PFSK-1 (cell line): Measurements from ENCODE around the gene ENPP5.

Source experiments
- FOXP2 ChIP-seq: optimal IDR thresholded peaks from 2 replicates; pipeline ENCODE3; 2011; ENCODE audit warnings: borderline replicate concordance, control low read depth, inconsistent platforms; ENCODE audit not compliant: insufficient read depth; ENCODE audit errors: extremely low read length, extremely low read depth
- POLR2AphosphoS5 ChIP-seq: IDR thresholded peaks from 2 replicates; pipeline ENCODE4 v1.6.1; 2012; ENCODE audit warnings: low read depth, mild to moderate bottlenecking, control low read depth, low read length, moderate library complexity
- REST ChIP-seq, 2 experiments: IDR thresholded peaks; 2 replicates each; pipeline versions ENCODE4 v1.6.1 to v1.8.0; 2011 to 2012; ENCODE audit warnings: low read depth in 2 of 2, low read length in 2 of 2, control low read depth in 1 of 2, inconsistent platforms in 1 of 2, mild to moderate bottlenecking in 1 of 2, moderate library complexity in 1 of 2; ENCODE audit not compliant: insufficient read depth in 1 of 2
- SIN3A ChIP-seq: IDR thresholded peaks from 2 replicates; pipeline ENCODE4 v1.6.1; 2012; ENCODE audit warnings: mild to moderate bottlenecking, low read length, moderate library complexity, borderline replicate concordance; ENCODE audit not compliant: insufficient read depth
- TAF1 ChIP-seq: IDR thresholded peaks from 2 replicates; pipeline ENCODE4 v1.6.1; 2012; ENCODE audit warnings: low read length, control low read depth, borderline replicate concordance; ENCODE audit not compliant: insufficient read depth

ENPP5 gene

DNA sequence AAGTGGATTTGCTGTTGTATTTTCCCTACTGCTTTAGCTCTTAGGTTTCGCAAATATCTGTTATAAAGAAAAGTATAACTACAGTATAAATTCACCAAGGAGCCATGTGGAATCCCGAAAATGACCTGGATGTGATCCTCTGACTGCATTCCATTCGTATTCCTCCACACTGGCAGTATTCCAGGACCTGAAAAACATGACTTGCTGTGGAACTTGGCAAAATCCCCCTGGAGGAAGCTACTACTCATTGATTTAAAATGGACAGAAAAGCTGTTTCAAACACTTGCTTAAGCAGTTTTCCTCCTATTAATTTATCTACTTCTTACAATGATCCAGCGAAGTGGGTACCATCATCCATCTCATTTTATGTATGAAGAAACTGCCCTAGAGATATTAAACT lies 13.3 kb upstream of the ENPP5 start:
- TF ChIP-seq POLR2AphosphoS5 (no peak), TAF1 (no peak), FOXP2 (no peak), REST (IDR thresholded peaks at IDR 0.05; ENCODE audit: insufficient read depth in 1 of 2, low read depth in 2 of 2, low read length in 2 of 2) (no peak), SIN3A (no peak)

- TF ChIP-seq POLR2AphosphoS5 (no peak), REST (IDR thresholded peaks at IDR 0.05; ENCODE audit: insufficient read depth in 1 of 2, low read depth in 2 of 2, low read length in 2 of 2) (no peak), FOXP2 (no peak), TAF1 (no peak), SIN3A (no peak)
These were observed 5.2 kb upstream of the ENPP5 start for GRCh38 chr6:46175976-46176375.

GRCh38 chr6:46175446-46175845 lies 4.7 kb upstream of the ENPP5 start:
- no peak for TF ChIP-seq TAF1
- TF ChIP-seq REST (IDR thresholded peaks at IDR 0.05; ENCODE audit: insufficient read depth in 1 of 2, low read depth in 2 of 2, low read length in 2 of 2): no peak

DNA sequence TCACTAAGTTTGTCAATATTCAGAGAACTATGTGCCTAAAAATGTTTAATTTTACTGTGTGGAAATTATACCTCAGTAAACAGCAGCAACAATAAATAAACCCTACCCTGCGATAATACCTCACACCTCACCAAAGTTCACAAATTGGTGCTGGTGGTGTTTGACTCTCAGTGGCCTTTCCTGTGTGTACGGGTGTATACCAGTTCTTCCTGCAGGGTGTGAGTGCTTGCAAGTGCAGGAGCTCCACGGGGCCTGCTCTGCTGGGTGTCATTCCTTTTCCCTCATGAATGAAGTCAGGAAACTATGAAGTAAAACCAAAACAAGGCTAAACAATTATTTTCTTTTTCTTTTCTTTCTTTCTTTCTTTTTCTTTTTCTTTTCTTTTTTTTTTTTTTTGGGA lies 4.1 kb upstream of the ENPP5 start:
- TF ChIP-seq TAF1 (no peak), FOXP2 (no peak), REST (IDR thresholded peaks at IDR 0.05; ENCODE audit: insufficient read depth in 1 of 2, low read depth in 2 of 2, low read length in 2 of 2) (no peak), SIN3A (no peak), POLR2AphosphoS5 (no peak)

DNA sequence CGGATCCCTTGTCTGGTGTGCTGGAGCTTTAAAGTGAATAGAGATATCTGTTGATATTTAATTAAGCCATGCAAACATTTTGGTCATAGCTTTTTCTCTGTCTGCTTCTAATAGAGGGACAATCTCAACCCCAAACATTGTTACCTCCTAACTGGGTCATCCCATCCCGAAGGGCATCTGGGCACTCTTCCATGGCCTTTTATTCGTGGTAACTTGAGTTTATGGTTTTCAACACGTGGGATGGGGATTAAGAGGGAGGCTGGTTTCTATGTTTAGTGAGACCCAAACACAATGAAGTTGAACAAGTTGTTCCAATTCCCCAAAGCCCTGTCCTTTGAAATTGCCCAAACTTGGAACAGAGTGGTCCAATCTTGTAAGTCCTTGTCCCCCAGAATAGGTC lies 1.4 kb upstream of the ENPP5 start:
- TF ChIP-seq REST (IDR thresholded peaks at IDR 0.05; ENCODE audit: insufficient read depth in 1 of 2, low read depth in 2 of 2, low read length in 2 of 2): no peak
- TF ChIP-seq SIN3A: no peak
- TF ChIP-seq TAF1: no peak
- TF ChIP-seq FOXP2: no peak
